HCT116 (cell line): ENCODE data around the gene IL1F10. TPM values are rescaled to one million over a fixed set of nuclear protein-coding genes. Genes with fewer than 3 reads are reported as not detected.

ENCODE experiments used
- ATAC-seq: fragments of 200-7000 bp; cut with Tn5 transposase; 2 replicates; pipeline ENCODE4 v1.9.1; 2020; ENCODE audit warnings: mild to moderate bottlenecking, moderate library complexity
- Bru-seq: library from RNA; stranded (reverse); fragments of 400-500 nt; gene quantifications from one replicate; lab custom pipeline; 2021; lab: Mats Ljungman, UMichigan
- BruChase-seq, 2 experiments: library from RNA; stranded (reverse); fragments of 400-500 nt; gene quantifications; one replicate each; lab custom pipeline; 2021; lab: Mats Ljungman, UMichigan
- BruUV-seq: library from RNA; stranded (reverse); fragments of 400-500 nt; replicated peaks from 2 replicates; lab custom pipeline; 2021; lab: Mats Ljungman, UMichigan
- CTCF ChIA-PET: fragments of 300-600 bp; sonication (Branson Sonifier 250); formaldehyde crosslinking; loops from one replicate; lab custom pipeline; 2021; ENCODE audit warnings: antibody characterized with exemption; lab: Charles Lee
- POLR2A ChIA-PET: fragments of 300-600, 350-600 bp; sonication (Branson Sonifier 250); formaldehyde crosslinking; loops from one replicate; lab custom pipeline; 2021; ENCODE audit warnings: antibody characterized with exemption; lab: Charles Lee
- RAD21 ChIA-PET, 2 experiments: fragments of 300-600 bp; sonication (Branson Sonifier 250); formaldehyde crosslinking; loops; one replicate each; lab custom pipeline; 2023; ENCODE audit warnings: low total read pairs in 2 of 2; ENCODE audit not compliant: uncharacterized antibody in 2 of 2, unreplicated experiment in 2 of 2, low non-redundant PET in 1 of 2; lab: Charles Lee
- DNase-seq: peaks from one replicate; pipeline ENCODE4 v3.0.0-alpha.2; 2010; ENCODE audit warnings: low read depth, low spot score
- H2AFZ ChIP-seq: fragments of 200-600 bp; shearing (Covaris generic), sonication (generic); 2 replicates; pipeline ENCODE4 v1.6.1; 2017; ENCODE audit warnings: low read depth, mixed run types, mixed read lengths, antibody characterized with exemption, low read length; ENCODE audit not compliant: poor library complexity, severe bottlenecking
- H3K27ac ChIP-seq: 2 replicates; pipeline ENCODE4 v1.5.1; 2012; ENCODE audit warnings: low read depth, low read length
- H3K27me3 ChIP-seq: fragments of 200-600 bp; sonication (generic); 2 replicates; pipeline ENCODE4 v1.6.1; 2016; ENCODE audit warnings: mixed run types, low read length, mixed read lengths; ENCODE audit not compliant: insufficient read depth
- H3K36me3 ChIP-seq, 2 experiments: fragments of 200-500 bp in 1 of 2; fragments of 200-600 bp in 1 of 2; sonication (Bioruptor generic) in 1 of 2; sonication (generic) in 1 of 2; 2 replicates each; pipeline versions ENCODE4 v1.5.1 to v1.6.1; 2014 to 2016; ENCODE audit warnings: low read length in 2 of 2, inconsistent platforms in 1 of 2, mixed read lengths in 1 of 2, mixed run types in 1 of 2; ENCODE audit not compliant: insufficient read depth in 2 of 2, control insufficient read depth in 1 of 2
- H3K4me1 ChIP-seq, 2 experiments: fragments of 200-600 bp in 1 of 2; sonication (generic) in 1 of 2; 2 replicates each; pipeline versions ENCODE4 v1.5.1 to v1.6.1; 2012 to 2017; ENCODE audit warnings: low read length in 2 of 2, inconsistent platforms in 1 of 2, mild to moderate bottlenecking in 1 of 2, mixed read lengths in 1 of 2, mixed run types in 1 of 2, moderate library complexity in 1 of 2; ENCODE audit not compliant: insufficient read depth in 2 of 2, control insufficient read depth in 1 of 2
- H3K4me2 ChIP-seq: fragments of 200-600 bp; sonication (generic); 2 replicates; pipeline ENCODE4 v1.6.1; 2017; ENCODE audit warnings: mixed run types, low read length, mixed read lengths
- H3K4me3 ChIP-seq, 2 experiments: fragments of 200-600 bp in 1 of 2; sonication (generic) in 1 of 2; replicated peaks in 1 of 2; 2 replicates each; pipeline ENCODE4 v1.5.1; 2011 to 2016; ENCODE audit warnings: low read length in 2 of 2, control low read depth in 1 of 2, low read depth in 1 of 2, mild to moderate bottlenecking in 1 of 2, mixed read lengths in 1 of 2, mixed run types in 1 of 2
- H3K79me2 ChIP-seq: fragments of 200-600 bp; sonication (generic); 2 replicates; pipeline ENCODE4 v1.6.1; 2017; ENCODE audit warnings: mild to moderate bottlenecking, mixed run types, low read length, moderate library complexity, mixed read lengths; ENCODE audit not compliant: insufficient read depth
- H3K9ac ChIP-seq: fragments of 200-600 bp; sonication (generic); 2 replicates; pipeline ENCODE4 v1.6.1; 2016; ENCODE audit warnings: low read length, mixed read lengths
- H3K9me2 ChIP-seq: fragments of 200-600 bp; sonication (generic), shearing (Covaris generic); 2 replicates; pipeline ENCODE4 v1.6.1; 2017; ENCODE audit warnings: mixed run types, mild to moderate bottlenecking, moderate library complexity; ENCODE audit not compliant: insufficient read depth
- H3K9me3 ChIP-seq, 2 experiments: fragments of 200-500 bp in 1 of 2; fragments of 200-600 bp in 1 of 2; sonication (Bioruptor generic) in 1 of 2; sonication (generic) in 1 of 2; 2 replicates each; pipeline ENCODE4 v1.6.1; 2014 to 2017; ENCODE audit warnings: low read length in 2 of 2, mixed read lengths in 2 of 2, inconsistent platforms in 1 of 2, low read depth in 1 of 2, mild to moderate bottlenecking in 1 of 2, mixed run types in 1 of 2, moderate library complexity in 1 of 2; ENCODE audit not compliant: control insufficient read depth in 1 of 2, insufficient read depth in 1 of 2
- H4K20me1 ChIP-seq: fragments of 200-600 bp; sonication (generic), shearing (Covaris generic); 2 replicates; pipeline ENCODE4 v1.6.1; 2017; ENCODE audit warnings: mixed run types, mild to moderate bottlenecking, moderate library complexity; ENCODE audit not compliant: insufficient read depth
- CEBPB ChIP-seq: IDR thresholded peaks from 2 replicates; pipeline ENCODE4 v1.6.1; 2012; ENCODE audit warnings: low read depth
- EGR1 ChIP-seq: IDR thresholded peaks from 2 replicates; pipeline ENCODE4 v1.6.1; 2012; ENCODE audit warnings: low read depth
- JUND ChIP-seq: IDR thresholded peaks from 2 replicates; pipeline ENCODE4 v1.6.1; 2012
- POLR2A ChIP-seq: IDR thresholded peaks from 2 replicates; pipeline ENCODE4 v1.7.0; 2011; ENCODE audit warnings: borderline replicate concordance; ENCODE audit not compliant: insufficient read depth, insufficient read length; ENCODE audit errors: extremely low read depth
- SRF ChIP-seq: IDR thresholded peaks from 2 replicates; pipeline ENCODE4 v1.6.1; 2012; ENCODE audit warnings: low read depth
- TCF7L2 ChIP-seq: IDR thresholded peaks from 2 replicates; pipeline ENCODE4 v1.7.0; 2011; ENCODE audit warnings: borderline replicate concordance, inconsistent platforms; ENCODE audit not compliant: insufficient read depth, insufficient read length; ENCODE audit errors: extremely low read depth
- intact Hi-C: fragments of 100-400 bp; cut with micrococcal nuclease; formaldehyde crosslinking; loops from 2 replicates; pipeline ENCODE4 v1.10.0; 2022
- long read RNA-seq: library from polyadenylated mRNA; unstranded; transcript quantifications from one replicate; pipeline ENCODE4 v2.0.0, GENCODE V29; 2021; ENCODE audit not compliant: unreplicated experiment
- polyA plus RNA-seq: library from polyadenylated mRNA; unstranded; fragments of >200 nt; gene quantifications from 2 replicates; pipeline ENCODE4 v1.2.1, GENCODE V29; 2012; ENCODE audit warnings: missing spikeins
- total RNA-seq: library from RNA; stranded (reverse); gene quantifications from one replicate; pipeline ENCODE4 v1.2.1, GENCODE V29; 2021; ENCODE audit not compliant: unreplicated experiment
- TF ChIP-seq, protein P1 (sequence below): IDR thresholded peaks from 2 replicates; pipeline ENCODE4 v1.6.1; 2012; ENCODE audit warnings: low read depth
- TF ChIP-seq, protein P2 (sequence below): IDR thresholded peaks from 2 replicates; pipeline ENCODE4 v1.6.1; 2012

Gene IL1F10, protein sequence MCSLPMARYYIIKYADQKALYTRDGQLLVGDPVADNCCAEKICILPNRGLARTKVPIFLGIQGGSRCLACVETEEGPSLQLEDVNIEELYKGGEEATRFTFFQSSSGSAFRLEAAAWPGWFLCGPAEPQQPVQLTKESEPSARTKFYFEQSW
- not detected for total RNA-seq
- polyA plus RNA-seq, result not detected in 2 replicates
- not detected for Bru-seq, nascent RNA
- BruChase-seq, experiment 1, labeled RNA remaining after a 6-hour chase, result not detected
- BruChase-seq, experiment 2, labeled RNA remaining after a 2-hour chase, result not detected
- long read RNA-seq, result 0 reads

DNA sequence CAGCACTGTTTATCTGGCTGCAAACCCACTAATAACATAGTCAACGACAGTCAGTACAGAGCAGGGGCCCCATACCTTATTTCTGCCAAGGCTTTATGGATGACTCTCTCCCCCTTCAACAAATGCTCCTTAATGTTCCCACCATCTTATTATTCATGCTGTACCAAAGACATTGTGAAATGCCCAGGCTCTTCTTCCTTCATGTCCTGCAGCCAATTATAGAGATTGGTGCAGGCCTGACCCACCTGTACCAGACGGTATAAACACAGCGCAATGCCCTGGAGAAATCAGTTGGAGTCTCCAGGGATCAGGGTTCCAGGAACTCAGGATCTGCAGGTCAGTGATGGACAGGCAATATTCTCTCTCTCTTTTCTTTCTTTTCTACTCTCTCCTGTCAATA is at the start of gene IL1F10:
Gene IL1F10, plus strand, starts transcription at position 290 of the 400 bp plus-strand sequence. CDS start 4,769 bp downstream, outside the sequence.
- Histone ChIP-seq H3K4me1 (peaks cover 0 to 6% of the 10 kb centered on the region in 2 experiments; a peak in 2 of 4 replicates), H3K9me3 (no peaks in the 10 kb centered on the region), H3K79me2 (no peaks in the 10 kb centered on the region), H3K27me3 (no peaks in the 10 kb centered on the region), H3K9me2 (no peaks in the 10 kb centered on the region), H3K27ac (no peak within 1 kb of the TSS), H3K4me2 (no peak within 1 kb of the TSS), H3K36me3 (no peaks in the 10 kb centered on the region), H4K20me1 (no peaks in the 10 kb centered on the region), H3K4me3 (no peak within 1 kb of the TSS), H2AFZ (no peak within 1 kb of the TSS), H3K9ac (no peak within 1 kb of the TSS)
- BruUV-seq, result no TSS peak
- DNase-seq (no peak), ATAC-seq (no peak)
- RAD21 ChIA-PET, result no interaction called here
- TF ChIP-seq JUND, result no peak
- no peak for TF ChIP-seq EGR1
- no peak for TF ChIP-seq TCF7L2
- TF ChIP-seq SRF, result no peak
- TF ChIP-seq CEBPB, result no peak
- TF ChIP-seq POLR2A, result no peak
- TF ChIP-seq, protein P1, sequence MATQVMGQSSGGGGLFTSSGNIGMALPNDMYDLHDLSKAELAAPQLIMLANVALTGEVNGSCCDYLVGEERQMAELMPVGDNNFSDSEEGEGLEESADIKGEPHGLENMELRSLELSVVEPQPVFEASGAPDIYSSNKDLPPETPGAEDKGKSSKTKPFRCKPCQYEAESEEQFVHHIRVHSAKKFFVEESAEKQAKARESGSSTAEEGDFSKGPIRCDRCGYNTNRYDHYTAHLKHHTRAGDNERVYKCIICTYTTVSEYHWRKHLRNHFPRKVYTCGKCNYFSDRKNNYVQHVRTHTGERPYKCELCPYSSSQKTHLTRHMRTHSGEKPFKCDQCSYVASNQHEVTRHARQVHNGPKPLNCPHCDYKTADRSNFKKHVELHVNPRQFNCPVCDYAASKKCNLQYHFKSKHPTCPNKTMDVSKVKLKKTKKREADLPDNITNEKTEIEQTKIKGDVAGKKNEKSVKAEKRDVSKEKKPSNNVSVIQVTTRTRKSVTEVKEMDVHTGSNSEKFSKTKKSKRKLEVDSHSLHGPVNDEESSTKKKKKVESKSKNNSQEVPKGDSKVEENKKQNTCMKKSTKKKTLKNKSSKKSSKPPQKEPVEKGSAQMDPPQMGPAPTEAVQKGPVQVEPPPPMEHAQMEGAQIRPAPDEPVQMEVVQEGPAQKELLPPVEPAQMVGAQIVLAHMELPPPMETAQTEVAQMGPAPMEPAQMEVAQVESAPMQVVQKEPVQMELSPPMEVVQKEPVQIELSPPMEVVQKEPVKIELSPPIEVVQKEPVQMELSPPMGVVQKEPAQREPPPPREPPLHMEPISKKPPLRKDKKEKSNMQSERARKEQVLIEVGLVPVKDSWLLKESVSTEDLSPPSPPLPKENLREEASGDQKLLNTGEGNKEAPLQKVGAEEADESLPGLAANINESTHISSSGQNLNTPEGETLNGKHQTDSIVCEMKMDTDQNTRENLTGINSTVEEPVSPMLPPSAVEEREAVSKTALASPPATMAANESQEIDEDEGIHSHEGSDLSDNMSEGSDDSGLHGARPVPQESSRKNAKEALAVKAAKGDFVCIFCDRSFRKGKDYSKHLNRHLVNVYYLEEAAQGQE, result no peak
- TF ChIP-seq, protein P2, sequence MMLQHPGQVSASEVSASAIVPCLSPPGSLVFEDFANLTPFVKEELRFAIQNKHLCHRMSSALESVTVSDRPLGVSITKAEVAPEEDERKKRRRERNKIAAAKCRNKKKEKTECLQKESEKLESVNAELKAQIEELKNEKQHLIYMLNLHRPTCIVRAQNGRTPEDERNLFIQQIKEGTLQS, result no peak
- POLR2A ChIA-PET, result no interaction called here
- intact Hi-C loops, result no loop called here
- CTCF ChIA-PET, result interaction anchor here (1.2 kb wide), 1 partner anchor 10 kb away, joined by 5 read pairs; no protein-coding TSS in a partner anchor
